CD4-positive, CD25-positive, alpha-beta regulatory T cell (primary cell): ENCODE data around the gene FAR2. TPM values are rescaled to one million over a fixed set of nuclear protein-coding genes. Genes with fewer than 3 reads are reported as not detected.

Source experiments
- ATAC-seq, 2 donors: fragments of 150-1000 bp; cut with Tn5 transposase; one replicate each; pipeline ENCODE4 v1.10.0; 2021; ENCODE audit warnings: low read depth in 2 of 2, moderate number of reproducible peaks in 2 of 2, moderate library complexity in 1 of 2
- DNase-seq, 3 donors: peaks; one replicate each; pipeline versions ENCODE4 v3.0.0 to v3.0.0-alpha.2; 2012 to 2022; ENCODE audit warnings: mixed read lengths in 1 of 3
- H3K27ac ChIP-seq: one replicate; pipeline ENCODE4 v1.7.0; 2013; ENCODE audit warnings: mild to moderate bottlenecking, low read length; ENCODE audit not compliant: insufficient read depth, poor library complexity, severe bottlenecking
- H3K27me3 ChIP-seq: one replicate; pipeline ENCODE4 v1.7.0; 2013; ENCODE audit warnings: low read length; ENCODE audit not compliant: control insufficient read depth, insufficient read depth
- H3K36me3 ChIP-seq: one replicate; pipeline ENCODE4 v1.7.0; 2013; ENCODE audit warnings: mild to moderate bottlenecking, low read length, moderate library complexity; ENCODE audit not compliant: control insufficient read depth, insufficient read depth
- H3K4me1 ChIP-seq: 2 replicates; pipeline ENCODE4 v1.7.0; 2013; ENCODE audit warnings: mild to moderate bottlenecking, low read length; ENCODE audit not compliant: insufficient read depth, control insufficient read depth, poor library complexity, severe bottlenecking
- H3K4me3 ChIP-seq: one replicate; pipeline ENCODE4 v1.7.0; 2013; ENCODE audit warnings: low read depth, mild to moderate bottlenecking, low read length, moderate library complexity
- H3K9me3 ChIP-seq, 2 experiments: 1 replicate in 1 of 2; 2 replicates in 1 of 2; pipeline ENCODE4 v1.7.0; 2013; ENCODE audit warnings: low read length in 2 of 2, mild to moderate bottlenecking in 1 of 2, moderate library complexity in 1 of 2; ENCODE audit not compliant: control insufficient read depth in 2 of 2
- H3K27ac Mint-ChIP-seq, 3 donors: one replicate each; pipeline ENCODE4 v1.8.0; 2020 to 2022; ENCODE audit warnings: mild to moderate bottlenecking in 3 of 3, mixed read lengths in 3 of 3, moderate library complexity in 2 of 3
- H3K27me3 Mint-ChIP-seq: one replicate; pipeline ENCODE4 v1.8.0; 2022; ENCODE audit warnings: mild to moderate bottlenecking, mixed read lengths
- H3K36me3 Mint-ChIP-seq: one replicate; pipeline ENCODE4 v1.8.0; 2020; ENCODE audit warnings: mixed read lengths
- H3K4me1 Mint-ChIP-seq, 4 donors: one replicate each; pipeline ENCODE4 v1.8.0; 2020 to 2022; ENCODE audit warnings: mixed read lengths in 4 of 4, mild to moderate bottlenecking in 1 of 4
- H3K4me3 Mint-ChIP-seq, 4 donors: one replicate each; pipeline ENCODE4 v1.8.0; 2020 to 2022; ENCODE audit warnings: mild to moderate bottlenecking in 4 of 4, mixed read lengths in 4 of 4, moderate library complexity in 3 of 4
- H3K9me3 Mint-ChIP-seq, 7 donors: one replicate each; pipeline ENCODE4 v1.8.0; 2020 to 2022; ENCODE audit warnings: mixed read lengths in 7 of 7, mild to moderate bottlenecking in 3 of 7, moderate library complexity in 2 of 7
- polyA plus RNA-seq, 4 donors: library from polyadenylated mRNA; unstranded; fragments of 300-500 nt; fragmentation: Illumina TruSeq; gene quantifications; one replicate each; pipeline ENCODE4 v1.2.3, GENCODE V29; 2021
- total RNA-seq: library from RNA; stranded (reverse); gene quantifications from one replicate; pipeline ENCODE4 v1.2.3, GENCODE V29; 2022

The FAR2 gene
- total and polyA plus RNA-seq, 5 donors from 2014 or later, result 7.4 to 14.6 (median 12.6) TPM

DNA sequence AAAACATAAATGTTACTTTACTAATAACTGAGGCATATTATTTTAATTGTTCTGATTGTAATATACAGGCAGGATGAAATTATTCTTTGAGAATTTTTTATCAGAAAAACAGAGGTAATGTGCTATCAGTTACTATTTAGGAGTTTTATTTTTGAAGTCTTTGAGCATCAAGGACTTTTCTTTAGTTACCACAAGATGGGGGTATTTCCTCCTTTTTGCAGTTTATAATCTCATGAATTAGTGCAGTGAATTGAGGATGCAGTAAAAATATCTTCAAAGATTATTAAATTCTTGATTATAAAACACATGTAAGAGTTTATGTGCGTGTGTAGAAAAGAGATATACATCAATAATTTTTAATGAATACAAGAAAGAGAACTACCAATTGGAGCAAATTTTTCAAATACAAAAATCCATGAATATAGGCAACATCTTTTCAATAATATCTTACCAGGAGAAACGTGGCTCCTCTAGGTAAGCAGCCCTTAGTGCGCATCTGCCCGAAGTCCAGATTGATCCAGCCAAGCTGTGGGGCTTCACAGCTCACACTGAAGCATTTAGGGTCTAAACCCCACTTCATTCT lies 160.3 kb downstream of the FAR2 start:
- H3K4me3 Mint-ChIP-seq, result no peak overlapping the region
- no peaks in the 10 kb centered on the region for H3K36me3 Mint-ChIP-seq
- no peaks in the 10 kb centered on the region for H3K9me3 Mint-ChIP-seq
- Histone ChIP-seq H3K9me3 (no peaks in the 10 kb centered on the region), H3K36me3 (peaks cover 1% of the 10 kb centered on the region), H3K27ac (no peak overlapping the region), H3K27me3 (no peaks in the 10 kb centered on the region), H3K4me3 (no peak overlapping the region), H3K4me1 (no peaks in the 10 kb centered on the region)
- H3K27me3 Mint-ChIP-seq, result no peaks in the 10 kb centered on the region
- ATAC-seq, result no peak
- H3K27ac Mint-ChIP-seq, result no peak overlapping the region
- peak in 1 of 3 donors; percentile 12 for DNase-seq
- H3K4me1 Mint-ChIP-seq, result no peaks in the 10 kb centered on the region

DNA sequence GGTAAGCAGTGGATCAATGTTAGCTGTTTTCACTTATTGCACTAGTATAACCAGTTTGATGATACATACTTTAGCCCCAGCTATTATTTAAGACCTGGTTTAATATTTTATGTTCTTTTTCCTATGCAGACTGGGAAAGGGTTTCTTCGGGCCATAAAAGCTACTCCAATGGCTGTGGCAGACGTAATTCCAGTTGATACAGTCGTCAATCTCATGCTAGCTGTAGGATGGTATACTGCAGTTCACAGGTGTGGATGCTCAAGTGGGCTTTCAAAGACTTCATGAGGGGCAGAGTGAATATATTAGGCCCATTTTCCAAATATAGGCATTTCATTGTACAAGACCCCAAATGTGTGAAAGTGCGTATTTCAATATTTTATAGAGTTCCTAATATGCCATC lies 161.8 kb downstream of the FAR2 start:
- Mint-ChIP-seq H3K4me3 (no peak overlapping the region), H3K36me3 (peaks cover 4% of the 10 kb centered on the region), H3K9me3 (no peaks in the 10 kb centered on the region), H3K4me1 (no peaks in the 10 kb centered on the region), H3K27ac (no peak overlapping the region), H3K27me3 (no peaks in the 10 kb centered on the region)
- H3K36me3 ChIP-seq, result peaks cover 1% of the 10 kb centered on the region
- DNase-seq (no peak), ATAC-seq (no peak)
- H3K9me3 ChIP-seq, result no peaks in the 10 kb centered on the region
- H3K27ac ChIP-seq, result no peak overlapping the region
- H3K4me3 ChIP-seq, result no peak overlapping the region
- no peaks in the 10 kb centered on the region for H3K27me3 ChIP-seq
- no peaks in the 10 kb centered on the region for H3K4me1 ChIP-seq

DNA sequence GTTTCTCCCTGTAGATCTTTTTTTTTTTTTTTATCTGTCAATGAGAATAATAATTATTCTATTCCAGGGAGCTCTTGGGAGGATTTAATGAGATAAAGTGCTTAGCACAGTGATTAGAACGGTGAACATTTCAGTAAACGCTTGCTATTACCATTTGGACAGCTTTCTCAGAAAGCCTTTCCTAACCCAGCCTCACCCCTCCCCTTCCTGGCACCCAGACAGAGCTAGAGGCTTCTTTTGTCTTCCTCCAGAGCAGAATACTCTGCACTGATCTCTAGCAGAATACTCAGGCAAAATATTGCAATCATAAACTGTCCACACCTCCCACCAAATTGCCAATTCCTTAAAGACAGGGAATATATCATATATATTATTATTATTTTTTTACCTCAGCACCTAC lies 165.3 kb downstream of the FAR2 start:
- Histone ChIP-seq H3K27ac (no peak overlapping the region), H3K27me3 (no peaks in the 10 kb centered on the region), H3K9me3 (no peaks in the 10 kb centered on the region), H3K4me3 (no peak overlapping the region), H3K36me3 (peaks cover 1% of the 10 kb centered on the region), H3K4me1 (no peaks in the 10 kb centered on the region)
- no peak overlapping the region for H3K4me3 Mint-ChIP-seq
- H3K4me1 Mint-ChIP-seq, result peaks cover 9 to 11% (median 10%) of the 10 kb centered on the region in 4 donors
- no peak for DNase-seq
- peaks cover 4% of the 10 kb centered on the region for H3K36me3 Mint-ChIP-seq
- H3K27me3 Mint-ChIP-seq, result no peaks in the 10 kb centered on the region
- no peak overlapping the region for H3K27ac Mint-ChIP-seq
- H3K9me3 Mint-ChIP-seq, result no peaks in the 10 kb centered on the region
- ATAC-seq, result no peak

DNA sequence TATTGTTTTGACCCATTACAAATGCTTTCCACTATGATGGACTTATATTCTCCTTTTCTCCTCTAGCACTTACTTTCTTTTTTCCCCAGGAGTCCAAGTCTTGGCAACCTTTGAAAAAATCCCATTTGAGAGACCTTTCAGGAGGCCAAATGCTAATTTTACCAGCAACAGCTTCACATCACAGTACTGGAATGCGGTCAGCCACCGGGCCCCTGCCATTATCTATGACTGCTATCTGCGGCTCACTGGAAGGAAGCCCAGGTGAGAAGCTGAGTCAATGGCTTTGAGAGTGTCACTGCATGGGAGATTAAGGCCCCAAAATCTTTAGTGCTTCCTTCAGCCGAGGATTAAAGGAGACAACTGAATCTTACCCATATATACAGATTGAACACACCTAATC lies 167.7 kb downstream of the FAR2 start:
- no peaks in the 10 kb centered on the region for H3K9me3 Mint-ChIP-seq
- no peak overlapping the region for H3K27ac ChIP-seq
- no peak for ATAC-seq
- no peak overlapping the region for H3K27ac Mint-ChIP-seq
- H3K4me1 Mint-ChIP-seq, result peaks cover 9 to 15% (median 10%) of the 10 kb centered on the region in 4 donors
- H3K27me3 ChIP-seq, result no peaks in the 10 kb centered on the region
- no peaks in the 10 kb centered on the region for H3K27me3 Mint-ChIP-seq
- no peaks in the 10 kb centered on the region for H3K4me1 ChIP-seq
- no peak for DNase-seq
- H3K4me3 ChIP-seq, result no peak overlapping the region
- no peaks in the 10 kb centered on the region for H3K36me3 ChIP-seq
- H3K36me3 Mint-ChIP-seq, result peaks cover 4% of the 10 kb centered on the region
- no peak overlapping the region for H3K4me3 Mint-ChIP-seq
- no peaks in the 10 kb centered on the region for H3K9me3 ChIP-seq

DNA sequence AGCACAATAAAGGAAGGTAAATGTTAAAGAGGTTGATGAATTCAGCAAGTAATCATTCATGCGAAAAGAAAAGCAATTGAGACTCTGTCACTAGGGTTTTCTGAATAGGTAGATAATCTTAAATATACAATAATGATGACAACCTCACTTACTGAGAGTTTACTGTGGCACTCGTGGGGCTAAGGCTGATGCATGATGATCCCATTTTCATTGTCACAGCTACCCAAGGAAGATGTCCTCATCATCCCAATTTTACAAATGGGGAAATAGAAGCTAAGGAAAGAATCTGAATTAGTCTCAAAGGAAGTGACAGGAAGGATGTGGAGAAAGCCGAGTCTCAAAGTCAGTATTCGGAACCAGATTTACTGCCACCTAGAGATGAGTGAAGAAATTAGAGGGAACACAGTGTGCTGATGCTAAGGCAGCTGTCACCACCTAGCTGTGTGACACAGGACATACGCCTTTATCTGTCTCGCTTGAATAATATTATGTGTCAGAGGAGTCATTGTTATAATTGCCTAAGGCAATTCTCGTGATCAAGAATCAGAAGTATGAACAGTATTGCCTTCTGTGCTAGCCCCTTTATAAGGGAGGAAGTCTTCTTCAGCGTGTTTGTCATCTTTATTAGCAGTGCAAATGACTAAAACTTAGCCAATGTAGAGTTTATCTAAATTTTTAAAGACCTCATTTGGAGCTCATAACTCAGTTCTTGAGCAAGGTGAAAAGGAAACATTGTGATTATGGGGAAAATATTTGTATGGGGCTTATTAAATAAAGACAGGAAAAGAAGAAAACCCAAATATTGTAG lies 168.7 kb downstream of the FAR2 start:
- no peaks in the 10 kb centered on the region for H3K9me3 ChIP-seq
- no peaks in the 10 kb centered on the region for H3K9me3 Mint-ChIP-seq
- DNase-seq, result peak; percentile 2 to 79 (median 67)
- H3K27ac Mint-ChIP-seq, result peak overlapping the region in 2 of 3 donors; percentile 33 to 34
- H3K4me3 Mint-ChIP-seq, result no peak overlapping the region
- H3K4me3 ChIP-seq, result peak overlapping the region; percentile 17
- ATAC-seq, result peak; percentile 99 to 100
- H3K27me3 Mint-ChIP-seq, result no peaks in the 10 kb centered on the region
- no peaks in the 10 kb centered on the region for H3K27me3 ChIP-seq
- peaks cover 9% of the 10 kb centered on the region for H3K36me3 Mint-ChIP-seq
- no peaks in the 10 kb centered on the region for H3K4me1 ChIP-seq
- H3K36me3 ChIP-seq, result peaks cover 5% of the 10 kb centered on the region
- peaks cover 9 to 15% (median 10%) of the 10 kb centered on the region in 4 donors for H3K4me1 Mint-ChIP-seq
- H3K27ac ChIP-seq, result no peak overlapping the region

DNA sequence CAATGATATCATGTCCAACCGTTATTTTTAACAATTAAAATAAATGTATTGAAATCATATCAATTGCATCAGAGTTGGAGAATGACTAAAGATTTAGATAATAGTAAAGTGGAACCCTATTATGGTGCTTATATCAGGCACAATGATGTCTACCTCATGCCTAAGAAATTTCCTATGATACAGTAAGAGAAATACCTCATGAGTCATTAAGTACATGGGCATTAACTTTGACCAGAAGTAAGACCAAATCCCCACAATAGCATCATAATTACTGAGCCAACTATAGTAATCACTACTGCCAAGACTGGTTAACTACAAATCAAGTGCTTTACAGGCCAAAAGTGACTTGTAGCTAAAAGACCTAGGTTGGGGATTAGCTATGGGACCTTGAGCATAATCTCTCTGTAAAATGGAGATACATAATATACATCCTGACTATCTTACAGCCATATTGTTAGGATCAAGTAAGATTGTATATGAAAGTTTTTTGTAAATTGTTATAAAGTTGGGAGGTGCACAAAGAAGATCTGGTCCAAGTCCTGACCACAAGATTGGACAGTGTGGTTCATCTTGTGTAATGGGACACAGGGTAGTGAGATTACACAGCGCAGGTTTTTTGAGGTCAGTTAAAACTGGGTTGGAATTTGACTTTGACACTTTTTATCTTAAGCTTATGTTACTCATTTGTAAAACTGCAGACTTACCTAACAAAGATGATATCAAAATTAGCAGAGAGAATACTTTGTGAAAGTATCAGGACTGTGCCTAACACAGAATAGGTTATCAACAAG lies 171.4 kb downstream of the FAR2 start:
- Histone ChIP-seq H3K4me3 (no peak overlapping the region), H3K4me1 (no peaks in the 10 kb centered on the region), H3K36me3 (peaks cover 6% of the 10 kb centered on the region), H3K27me3 (no peaks in the 10 kb centered on the region), H3K9me3 (no peaks in the 10 kb centered on the region), H3K27ac (no peak overlapping the region)
- H3K27ac Mint-ChIP-seq, result no peak overlapping the region
- H3K27me3 Mint-ChIP-seq, result no peaks in the 10 kb centered on the region
- peaks cover 9 to 15% (median 10%) of the 10 kb centered on the region in 4 donors for H3K4me1 Mint-ChIP-seq
- H3K4me3 Mint-ChIP-seq, result no peak overlapping the region
- ATAC-seq (no peak), DNase-seq (no peak)
- no peaks in the 10 kb centered on the region for H3K9me3 Mint-ChIP-seq
- peaks cover 16% of the 10 kb centered on the region for H3K36me3 Mint-ChIP-seq

DNA sequence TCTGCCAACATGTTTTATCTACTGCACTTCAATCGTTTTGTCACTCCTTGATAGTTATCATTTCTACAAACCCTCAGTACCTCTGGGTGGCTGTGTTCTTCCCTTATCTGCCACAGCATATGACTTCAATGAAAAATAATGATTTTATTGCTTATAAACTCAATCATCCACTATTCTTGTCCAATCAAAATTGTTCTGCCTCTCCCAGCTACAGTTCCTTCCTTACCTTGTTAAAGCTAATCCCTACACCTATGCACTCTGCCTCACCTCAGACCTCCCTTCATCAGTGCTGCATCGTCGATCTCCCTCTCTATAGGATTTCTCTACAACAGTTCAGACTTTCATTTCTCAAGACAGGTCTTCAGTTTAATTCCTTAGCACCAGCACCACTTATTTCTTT lies 173.1 kb downstream of the FAR2 start:
- Histone ChIP-seq H3K4me1 (no peaks in the 10 kb centered on the region), H3K27me3 (no peaks in the 10 kb centered on the region), H3K27ac (no peak overlapping the region), H3K36me3 (peaks cover 6% of the 10 kb centered on the region), H3K9me3 (no peaks in the 10 kb centered on the region), H3K4me3 (no peak overlapping the region)
- H3K27ac Mint-ChIP-seq, result no peak overlapping the region
- peaks cover 21% of the 10 kb centered on the region for H3K36me3 Mint-ChIP-seq
- H3K4me1 Mint-ChIP-seq, result peaks cover 9 to 15% (median 10%) of the 10 kb centered on the region in 4 donors
- no peaks in the 10 kb centered on the region for H3K27me3 Mint-ChIP-seq
- peaks cover 0 to 1% (median 0%) of the 10 kb centered on the region in 7 donors for H3K9me3 Mint-ChIP-seq
- ATAC-seq (no peak), DNase-seq (no peak)
- H3K4me3 Mint-ChIP-seq, result no peak overlapping the region
